SK-N-MC (cell line): ENCODE results near the gene UBE2G2.

Experiments used
- EZH2 ChIP-seq: fragments of 200-600 bp; sonication (generic); IDR thresholded peaks from one replicate; pipeline ENCODE4 v1.6.1; 2017; ENCODE audit warnings: antibody characterized with exemption
- POLR2AphosphoS5 ChIP-seq: IDR thresholded peaks from 2 replicates; pipeline ENCODE4 v1.6.1; 2012; ENCODE audit warnings: mild to moderate bottlenecking, low read depth, low read length, borderline replicate concordance

- TF ChIP-seq EZH2, result no peak
- no peak for TF ChIP-seq POLR2AphosphoS5
Observed at GRCh38 chr21:44837537-44837936, 35.9 kb upstream of the UBE2G2 start.
